ENCODE results near the gene TPD52L1. TPM values are rescaled to one million over a fixed set of nuclear protein-coding genes. Genes with fewer than 3 reads are reported as not detected.

Gene TPD52L1
- total and polyA plus RNA-seq, 2 of the 4 experiments (the other 2 are of a cell fraction) = 10.2 to 13.5 TPM

- intact Hi-C loops (cut with micrococcal nuclease) (loop anchor here (5.0 kb wide), 1 partner anchor 52 kb away; no protein-coding TSS in a partner anchor), dilution Hi-C loops (cut with HindIII; ENCODE audit: low sequenced_read_pairs, unreplicated experiment) (no loop called here), in situ Hi-C loops (cut with MboI; ENCODE audit: low sequenced_read_pairs) (no loop called here)
- TF ChIP-seq CEBPB (IDR thresholded peaks at IDR 0.05; ENCODE audit: low read depth, low read length) (peak; percentile 23; the same call in 1 of the 2 replicates), RAD21 (IDR thresholded peaks at IDR 0.05; ENCODE audit: low read length) (no peak)
- H3K9ac ChIP-seq (ENCODE audit: low read depth, low read length) = no peak overlapping the region
- no peak overlapping the region for H3K27ac ChIP-seq (ENCODE audit: insufficient read depth, low read length)
- peaks cover 3% of the 10 kb centered on the region; the same call in 1 of the 2 replicates for H3K9me1 ChIP-seq (ENCODE audit: insufficient read depth, low read length)
- no peak overlapping the region for H4K91ac ChIP-seq (ENCODE audit: insufficient read depth, low read depth, low read length)
- no peak for ATAC-seq (ENCODE audit: low read depth)
- no peak overlapping the region for H3K23ac ChIP-seq (ENCODE audit: low read depth, low read length)
- no peak for DNase-seq
- no CpG with 5 or more reads among the region's 3 CpGs for WGBS, 2 experiments (ENCODE audit: extremely low coverage in 2 of 2, insufficient read length in 1 of 2)
- H4K8ac ChIP-seq (ENCODE audit: low read depth in 2 of 2, low read length in 2 of 2) = no peak overlapping the region
- H3K79me1 ChIP-seq (ENCODE audit: low read depth in 1 of 2, low read length in 2 of 2) = no peaks in the 10 kb centered on the region
- no peak overlapping the region for H2BK20ac ChIP-seq (ENCODE audit: low read depth, low read length)
- H2BK120ac ChIP-seq (ENCODE audit: low read depth, low read length) = no peak overlapping the region
- H2BK15ac ChIP-seq (ENCODE audit: low read depth, low read length) = no peak overlapping the region
- no peak overlapping the region for H2AK5ac ChIP-seq (ENCODE audit: low read depth, low read length)
- H3K4me3 ChIP-seq (ENCODE audit: insufficient read depth, low read depth, low read length) = no peak overlapping the region
- no peak overlapping the region for H3K4me2 ChIP-seq (ENCODE audit: low read depth, low read length)
- peaks cover 13% of the 10 kb centered on the region for H3K4me1 ChIP-seq (ENCODE audit: control insufficient read depth, insufficient read depth, low read length)
- no peak overlapping the region for H2AK9ac ChIP-seq (replicated peaks; ENCODE audit: low read depth, low read length, poor library complexity)
- no peak overlapping the region for H3K56ac ChIP-seq (ENCODE audit: extremely low read depth, insufficient read depth, low read length)
- no TSS peak for BruUV-seq (replicated peaks)
- H3K4ac ChIP-seq (ENCODE audit: low read depth, low read length) = no peak overlapping the region
- H2BK5ac ChIP-seq (ENCODE audit: low read depth, low read length, poor library complexity, severe bottlenecking) = no peak overlapping the region
- H3K9me3 ChIP-seq (ENCODE audit: control insufficient read depth, insufficient read depth, low read length) = no peaks in the 10 kb centered on the region
- no peak overlapping the region for H3K18ac ChIP-seq (ENCODE audit: low read depth, low read length)
- no peaks in the 10 kb centered on the region for H3K36me3 ChIP-seq (ENCODE audit: control insufficient read depth, insufficient read depth, low read length)
- H4K5ac ChIP-seq (ENCODE audit: low read depth, low read length) = no peak overlapping the region
- H3K14ac ChIP-seq (replicated peaks; ENCODE audit: low read depth, low read length) = no peak overlapping the region
- no peaks in the 10 kb centered on the region for H4K20me1 ChIP-seq (ENCODE audit: insufficient read depth, low read length)
- CTCF ChIA-PET = no interaction called here
- H3K27me3 ChIP-seq (ENCODE audit: control insufficient read depth, insufficient read depth, low read length) = no peaks in the 10 kb centered on the region
- no peak overlapping the region for H2AFZ ChIP-seq (replicated peaks; ENCODE audit: low read length, poor library complexity)
- POLR2A ChIA-PET (ENCODE audit: unreplicated experiment) = no interaction called here
Measured at GRCh38 chr6:125254321-125254720, 100.7 kb downstream of the TPD52L1 start.

Data from IMR-90 (cell line).